GM10248 (cell line): ENCODE results near the gene NARS2.
A peak's percentile ranks its signal among the peaks of the same experiment; 100 is the strongest.

Source experiments
- CTCF ChIA-PET: fragments of 300-600 bp; sonication (Branson Sonifier 250); formaldehyde crosslinking; extraction: SDS; loops from one replicate; lab custom pipeline; 2021; ENCODE audit warnings: antibody characterized with exemption; lab: Yijun Ruan, JAX
- POLR2A ChIA-PET: fragments of 350-650 bp; sonication (Branson Sonifier 250); formaldehyde crosslinking; extraction: SDS; loops from one replicate; lab custom pipeline; 2020; ENCODE audit warnings: antibody characterized with exemption; lab: Yijun Ruan, JAX
- DNase-seq: peaks from one replicate; pipeline ENCODE4 v3.0.0; 2012; ENCODE audit errors: extremely low spot score
- TF ChIP-seq, protein P1 (sequence below): IDR thresholded peaks from 2 replicates; pipeline ENCODE4 v1.5.1; 2012; ENCODE audit warnings: mild to moderate bottlenecking, low read depth; ENCODE audit errors: extremely low read depth, missing control alignments, control extremely low read depth

NARS2 gene, protein sequence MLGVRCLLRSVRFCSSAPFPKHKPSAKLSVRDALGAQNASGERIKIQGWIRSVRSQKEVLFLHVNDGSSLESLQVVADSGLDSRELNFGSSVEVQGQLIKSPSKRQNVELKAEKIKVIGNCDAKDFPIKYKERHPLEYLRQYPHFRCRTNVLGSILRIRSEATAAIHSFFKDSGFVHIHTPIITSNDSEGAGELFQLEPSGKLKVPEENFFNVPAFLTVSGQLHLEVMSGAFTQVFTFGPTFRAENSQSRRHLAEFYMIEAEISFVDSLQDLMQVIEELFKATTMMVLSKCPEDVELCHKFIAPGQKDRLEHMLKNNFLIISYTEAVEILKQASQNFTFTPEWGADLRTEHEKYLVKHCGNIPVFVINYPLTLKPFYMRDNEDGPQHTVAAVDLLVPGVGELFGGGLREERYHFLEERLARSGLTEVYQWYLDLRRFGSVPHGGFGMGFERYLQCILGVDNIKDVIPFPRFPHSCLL

DNA sequence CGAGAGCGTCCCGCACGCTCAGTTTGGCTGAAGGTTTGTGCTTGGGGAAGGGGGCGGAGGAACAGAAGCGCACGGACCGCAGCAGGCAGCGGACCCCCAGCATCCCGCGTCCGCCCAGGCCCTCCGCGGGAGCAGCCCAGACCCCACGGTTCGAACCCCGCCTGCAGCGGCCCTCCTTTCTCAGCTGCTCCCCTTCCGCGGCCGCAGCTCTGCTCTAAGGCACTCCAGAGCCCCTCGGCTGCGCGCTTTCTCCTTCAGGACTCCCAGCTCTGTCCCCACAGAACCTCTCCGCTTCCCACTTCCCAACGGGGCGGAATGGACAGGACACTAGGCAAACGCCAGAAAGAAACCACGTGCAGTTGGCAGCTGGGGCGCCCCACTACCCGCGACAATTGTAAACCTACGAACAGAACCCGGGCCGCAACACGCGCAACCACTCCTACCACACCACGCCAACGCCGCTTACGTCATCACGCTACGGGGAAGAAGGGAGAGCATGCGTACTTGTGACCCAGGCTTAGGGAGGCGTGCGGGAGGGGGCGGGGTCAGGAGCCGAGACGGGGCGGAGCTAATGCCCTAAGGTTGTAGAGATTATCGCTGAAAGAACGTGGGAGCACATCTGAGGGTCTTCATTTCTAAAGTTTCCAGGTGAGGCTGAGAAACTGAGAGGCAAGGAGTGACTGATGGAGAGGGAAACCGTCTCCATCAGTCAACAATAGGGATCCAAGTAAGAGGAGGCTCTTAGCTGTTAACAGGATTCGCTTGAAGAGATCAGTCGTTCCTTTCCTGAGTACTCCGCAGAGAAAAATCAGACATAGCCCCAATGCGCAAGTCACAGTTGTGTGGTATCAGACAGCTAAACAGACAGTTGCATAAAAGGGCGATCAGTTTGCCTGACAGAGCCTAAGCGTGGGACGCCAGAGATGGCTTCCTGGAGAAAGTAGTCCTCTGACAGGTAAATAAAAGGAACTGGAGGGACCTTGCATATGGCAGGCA lies at the start of gene NARS2:
Gene NARS2, minus strand, starts transcription at position 479 of the 996 bp plus-strand sequence. Its CDS starts 376 bp downstream, at position 103.
- DNase-seq = peak; percentile 96
- ChIA-PET CTCF (interaction anchor here (0.7 to 6.4 kb wide), 4 partner anchors 10 to 264 kb away, joined by 3 to 53 read pairs (median 3); no protein-coding TSS in a partner anchor), POLR2A (interaction anchor here (0.9 kb wide), 1 partner anchor 580 kb away, joined by 3 read pairs; no protein-coding TSS in a partner anchor)
- TF ChIP-seq, protein P1, sequence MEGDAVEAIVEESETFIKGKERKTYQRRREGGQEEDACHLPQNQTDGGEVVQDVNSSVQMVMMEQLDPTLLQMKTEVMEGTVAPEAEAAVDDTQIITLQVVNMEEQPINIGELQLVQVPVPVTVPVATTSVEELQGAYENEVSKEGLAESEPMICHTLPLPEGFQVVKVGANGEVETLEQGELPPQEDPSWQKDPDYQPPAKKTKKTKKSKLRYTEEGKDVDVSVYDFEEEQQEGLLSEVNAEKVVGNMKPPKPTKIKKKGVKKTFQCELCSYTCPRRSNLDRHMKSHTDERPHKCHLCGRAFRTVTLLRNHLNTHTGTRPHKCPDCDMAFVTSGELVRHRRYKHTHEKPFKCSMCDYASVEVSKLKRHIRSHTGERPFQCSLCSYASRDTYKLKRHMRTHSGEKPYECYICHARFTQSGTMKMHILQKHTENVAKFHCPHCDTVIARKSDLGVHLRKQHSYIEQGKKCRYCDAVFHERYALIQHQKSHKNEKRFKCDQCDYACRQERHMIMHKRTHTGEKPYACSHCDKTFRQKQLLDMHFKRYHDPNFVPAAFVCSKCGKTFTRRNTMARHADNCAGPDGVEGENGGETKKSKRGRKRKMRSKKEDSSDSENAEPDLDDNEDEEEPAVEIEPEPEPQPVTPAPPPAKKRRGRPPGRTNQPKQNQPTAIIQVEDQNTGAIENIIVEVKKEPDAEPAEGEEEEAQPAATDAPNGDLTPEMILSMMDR = no peak

DNA sequence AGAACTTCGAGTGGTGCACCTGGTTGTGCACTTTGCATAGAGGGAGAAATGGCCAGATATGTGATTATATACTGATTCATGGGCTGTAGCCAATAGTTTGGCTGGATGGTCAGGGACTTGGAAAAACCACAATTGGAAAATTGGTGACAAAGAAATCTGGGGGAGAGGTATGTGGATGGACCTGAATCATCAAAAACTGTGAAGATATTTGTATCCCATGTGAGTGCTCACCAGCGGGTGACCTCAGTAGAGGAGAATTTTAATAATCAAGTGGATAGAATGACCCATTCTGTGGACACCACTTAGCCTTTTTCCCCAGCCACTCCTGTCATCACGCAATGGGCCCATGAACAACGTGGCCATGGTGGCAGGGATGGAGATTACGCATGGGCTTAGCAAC lies 48.0 kb upstream of the NARS2 start:
- ChIA-PET POLR2A (no interaction called here), CTCF (no interaction called here)
- DNase-seq = no peak
- TF ChIP-seq, protein P1 = no peak

DNA sequence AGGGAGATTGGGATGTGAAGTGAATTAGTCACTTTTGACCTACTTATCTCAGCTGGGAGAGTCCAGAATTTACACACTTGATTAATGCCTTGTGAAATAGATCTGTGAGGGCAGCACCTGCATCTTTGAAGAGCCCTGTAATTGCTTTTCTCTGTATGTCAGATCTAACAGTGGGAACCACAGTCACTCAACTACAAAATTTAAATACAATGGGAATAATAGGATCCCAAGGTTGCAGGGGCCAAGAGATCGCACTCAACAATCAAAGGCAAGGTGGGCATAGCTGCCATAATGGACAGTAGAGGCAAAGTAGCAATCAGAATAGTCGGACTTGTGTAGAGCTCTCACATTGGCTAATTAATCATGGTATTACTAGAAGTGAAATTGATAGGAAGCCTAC lies 45.5 kb upstream of the NARS2 start:
- DNase-seq = no peak
- TF ChIP-seq, protein P1 = no peak
- CTCF ChIA-PET = no interaction called here
- POLR2A ChIA-PET = no interaction called here

DNA sequence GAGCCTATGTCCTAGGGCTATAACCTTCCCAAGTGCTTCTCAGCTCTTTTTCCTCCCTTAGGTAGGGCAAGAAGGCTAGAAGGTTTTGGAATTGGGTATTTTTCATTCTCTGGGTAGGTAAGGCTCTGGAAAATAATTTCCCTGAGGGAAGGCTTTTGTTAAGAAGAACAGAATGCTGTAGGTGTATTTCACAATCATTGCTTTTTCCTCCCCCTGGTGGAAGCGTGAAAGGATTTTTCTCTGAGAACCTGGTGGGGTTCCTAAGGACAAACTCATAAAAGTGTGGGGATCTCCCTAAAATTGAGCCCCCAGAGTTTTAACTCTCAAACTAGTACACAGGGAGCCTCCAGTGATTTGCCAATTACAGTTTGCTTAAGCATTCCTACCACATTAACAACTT lies 41.1 kb upstream of the NARS2 start:
- CTCF ChIA-PET = no interaction called here
- no peak for DNase-seq
- TF ChIP-seq, protein P1 = no peak
- POLR2A ChIA-PET = no interaction called here

DNA sequence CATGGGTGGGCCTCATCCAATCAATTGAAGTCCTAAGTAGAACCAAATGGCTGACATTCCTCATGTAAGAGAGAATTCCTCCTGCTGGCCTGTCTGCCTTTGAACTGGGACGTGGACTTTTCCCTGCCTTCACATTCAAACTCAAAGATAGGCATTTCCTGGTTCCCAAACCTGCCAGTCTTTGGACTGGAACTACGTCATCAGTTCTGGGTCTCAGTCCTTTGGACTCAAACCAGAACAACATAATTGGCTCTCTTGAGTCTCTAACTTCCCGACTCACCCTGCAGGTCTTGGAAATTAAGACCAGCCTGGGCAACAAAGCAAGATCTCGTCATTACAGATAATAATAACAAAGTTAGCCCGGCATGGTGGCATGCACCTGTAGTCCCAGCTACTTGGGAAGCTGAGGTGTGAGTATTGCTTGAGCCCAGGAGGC lies 38.7 kb upstream of the NARS2 start:
- ChIA-PET POLR2A (no interaction called here), CTCF (no interaction called here)
- TF ChIP-seq, protein P1 = no peak

More for the DNA sequence above, 38.7 kb upstream of the NARS2 start:
- no peak for DNase-seq
